H1 (cell line): Measurements from ENCODE around the gene SNORC. TPM values are rescaled to one million over a fixed set of nuclear protein-coding genes. Genes with fewer than 3 reads are reported as not detected.

Source experiments
- CTCF ChIA-PET: fragments of 300-600 bp; sonication (Branson Sonifier 250); formaldehyde crosslinking; loops from one replicate; lab custom pipeline; 2021; ENCODE audit not compliant: partially characterized antibody; lab: Charles Lee
- POLR2A ChIA-PET: fragments of 300-600 bp; sonication (Branson Sonifier 250); formaldehyde crosslinking; loops from one replicate; lab custom pipeline; 2021; ENCODE audit warnings: inconsistent platforms; ENCODE audit not compliant: partially characterized antibody; lab: Charles Lee
- DNase-seq, 2 experiments: peaks; one replicate each; pipeline versions ENCODE4 v3.0.0 to v3.0.0-alpha.2; 2010 to 2022; ENCODE audit warnings: low spot score in 2 of 2, low read depth in 1 of 2, mixed read lengths in 1 of 2
- FAIRE-seq: peaks from 2 replicates; lab custom pipeline; 2011; peaks lifted over from hg19 to GRCh38; lab: Jason Lieb, UNC
- H2AFZ ChIP-seq: 2 replicates; pipeline ENCODE4 v1.8.1; 2012; ENCODE audit warnings: low read length, inconsistent platforms
- H2AK5ac ChIP-seq: 2 replicates; pipeline ENCODE4 v1.6.1; 2013; ENCODE audit warnings: low read depth, low read length
- H2BK120ac ChIP-seq: replicated peaks from 2 replicates; pipeline ENCODE3; 2013; ENCODE audit warnings: low read depth, low read length, inconsistent platforms
- H2BK12ac ChIP-seq: 2 replicates; pipeline ENCODE4 v1.6.1; 2013; ENCODE audit warnings: low read depth, low read length
- H2BK15ac ChIP-seq: 2 replicates; pipeline ENCODE4 v1.6.1; 2013; ENCODE audit warnings: low read length
- H2BK20ac ChIP-seq: 2 replicates; pipeline ENCODE4 v1.6.1; 2013; ENCODE audit warnings: low read length
- H2BK5ac ChIP-seq: 2 replicates; pipeline ENCODE4 v1.6.1; 2013; ENCODE audit warnings: low read depth, low read length
- H3K14ac ChIP-seq: 2 replicates; pipeline ENCODE4 v1.6.1; 2013; ENCODE audit warnings: inconsistent platforms; ENCODE audit not compliant: insufficient read length
- H3K18ac ChIP-seq: 2 replicates; pipeline ENCODE4 v1.6.1; 2013; ENCODE audit warnings: low read length; ENCODE audit errors: extremely low read depth
- H3K23ac ChIP-seq: 2 replicates; pipeline ENCODE4 v1.6.1; 2013; ENCODE audit warnings: inconsistent platforms; ENCODE audit not compliant: insufficient read length
- H3K23me2 ChIP-seq: 2 replicates; pipeline ENCODE4 v1.6.1; 2013; ENCODE audit warnings: low read depth, low read length
- H3K27ac ChIP-seq: 2 replicates; pipeline ENCODE4 v1.6.1; 2011; ENCODE audit warnings: low read depth, low read length, inconsistent platforms
- H3K27me3 ChIP-seq, 4 experiments: replicated peaks in 1 of 4; 1 replicate in 1 of 4; 2 replicates in 3 of 4; pipeline versions ENCODE4 v1.6.1 to v1.8.1; 2011 to 2013; ENCODE audit warnings: low read length in 3 of 4, mild to moderate bottlenecking in 3 of 4, inconsistent platforms in 2 of 4, mixed read lengths in 2 of 4, moderate library complexity in 1 of 4; ENCODE audit not compliant: control insufficient read depth in 3 of 4, insufficient read depth in 3 of 4; ENCODE audit errors: extremely low read depth in 1 of 4
- H3K36me3 ChIP-seq, 4 experiments: 2 replicates each; pipeline versions ENCODE4 v1.6.1 to v1.8.1; 2011 to 2013; ENCODE audit warnings: mild to moderate bottlenecking in 4 of 4, low read length in 3 of 4, moderate library complexity in 2 of 4, control low read depth in 1 of 4, inconsistent platforms in 1 of 4; ENCODE audit not compliant: insufficient read depth in 4 of 4, control insufficient read depth in 2 of 4
- H3K4ac ChIP-seq: replicated peaks from 2 replicates; pipeline ENCODE3; 2013; ENCODE audit warnings: low read length, low read depth, mixed read lengths, inconsistent platforms; ENCODE audit not compliant: insufficient read length
- H3K4me1 ChIP-seq, 4 experiments: replicated peaks in 1 of 4; 1 replicate in 1 of 4; 2 replicates in 3 of 4; pipeline versions ENCODE4 v1.6.1 to v1.8.1; 2011 to 2013; ENCODE audit warnings: low read length in 3 of 4, inconsistent platforms in 2 of 4, mixed read lengths in 1 of 4; ENCODE audit not compliant: insufficient read depth in 4 of 4, control insufficient read depth in 3 of 4
- H3K4me2 ChIP-seq, 2 experiments: 2 replicates each; pipeline versions ENCODE4 v1.6.1 to v1.8.1; 2011 to 2013; ENCODE audit warnings: low read depth in 2 of 2, low read length in 2 of 2, control low read depth in 1 of 2, inconsistent platforms in 1 of 2, mild to moderate bottlenecking in 1 of 2; ENCODE audit not compliant: insufficient read depth in 1 of 2
- H3K4me3 ChIP-seq, 4 experiments: fragments of 200-600, 300-600 bp in 1 of 4; sonication (generic), shearing (Covaris generic), sonication (Bioruptor Twin) in 1 of 4; 2 replicates each; pipeline versions ENCODE4 v1.5.1 to v1.8.1; 2011 to 2016; ENCODE audit warnings: low read length in 4 of 4, low read depth in 3 of 4, control low read depth in 2 of 4, inconsistent platforms in 2 of 4, mild to moderate bottlenecking in 2 of 4, mixed read lengths in 1 of 4, moderate library complexity in 1 of 4; ENCODE audit not compliant: insufficient read depth in 2 of 4; ENCODE audit errors: extremely low read depth in 1 of 4
- H3K56ac ChIP-seq: replicated peaks from 2 replicates; pipeline ENCODE3; 2013; ENCODE audit warnings: low read depth, mild to moderate bottlenecking, mixed read lengths, low read length, inconsistent platforms; ENCODE audit not compliant: insufficient read length
- H3K79me1 ChIP-seq: 2 replicates; pipeline ENCODE4 v1.6.1; 2013; ENCODE audit warnings: low read depth, low read length, control low read depth
- H3K79me2 ChIP-seq, 2 experiments: 2 replicates each; pipeline versions ENCODE4 v1.6.1 to v1.8.1; 2012 to 2013; ENCODE audit warnings: low read length in 2 of 2, mild to moderate bottlenecking in 2 of 2, inconsistent platforms in 1 of 2; ENCODE audit not compliant: insufficient read depth in 2 of 2, control insufficient read depth in 1 of 2
- H3K9ac ChIP-seq, 4 experiments: replicated peaks in 1 of 4; 1 replicate in 1 of 4; 2 replicates in 3 of 4; pipeline versions ENCODE4 v1.6.1 to v1.8.1; 2011 to 2013; ENCODE audit warnings: low read depth in 3 of 4, low read length in 3 of 4, control low read depth in 2 of 4, mild to moderate bottlenecking in 2 of 4, moderate library complexity in 2 of 4, inconsistent platforms in 1 of 4; ENCODE audit errors: extremely low read depth in 1 of 4
- H3K9me3 ChIP-seq, 2 experiments: 2 replicates each; pipeline versions ENCODE4 v1.6.1 to v1.8.1; 2012 to 2013; ENCODE audit warnings: mild to moderate bottlenecking in 2 of 2, moderate library complexity in 2 of 2, control low read depth in 1 of 2, inconsistent platforms in 1 of 2, low read depth in 1 of 2, low read length in 1 of 2, mixed read lengths in 1 of 2; ENCODE audit not compliant: insufficient read depth in 2 of 2
- H4K20me1 ChIP-seq, 2 experiments: replicated peaks in 1 of 2; 2 replicates each; pipeline versions ENCODE3 to v1.8.1; 2011 to 2013; ENCODE audit warnings: inconsistent platforms in 2 of 2, low read length in 2 of 2, mild to moderate bottlenecking in 1 of 2; ENCODE audit not compliant: insufficient read depth in 2 of 2, control insufficient read depth in 1 of 2
- H4K5ac ChIP-seq: 2 replicates; pipeline ENCODE4 v1.6.1; 2013; ENCODE audit warnings: low read length, low read depth, mixed read lengths, inconsistent platforms; ENCODE audit not compliant: insufficient read length
- H4K8ac ChIP-seq: 2 replicates; pipeline ENCODE4 v1.8.0; 2013; ENCODE audit warnings: mild to moderate bottlenecking, moderate library complexity, low read length, inconsistent platforms; ENCODE audit not compliant: insufficient read depth; ENCODE audit errors: extremely low read depth
- H4K91ac ChIP-seq: replicated peaks from 2 replicates; pipeline ENCODE3; 2013; ENCODE audit warnings: low read length, mixed read lengths, inconsistent platforms; ENCODE audit not compliant: insufficient read length
- TAF7 ChIP-seq: optimal IDR thresholded peaks from 2 replicates; pipeline ENCODE3; 2011; ENCODE audit warnings: low read depth, mild to moderate bottlenecking, inconsistent platforms, low read length, moderate library complexity, borderline replicate concordance
- WGBS, 2 experiments: shearing (Covaris generic) in 1 of 2; methylation state at CpG; one replicate each; pipeline versions ENCODE4 v1.1.6 to v1.1.7; 2013 to 2015; ENCODE audit warnings: low lambda C conversion rate in 2 of 2, mixed read lengths in 2 of 2, inconsistent platforms in 1 of 2, low coverage in 1 of 2, missing lambda C conversion rate in 1 of 2; ENCODE audit not compliant: insufficient replicate concordance in 2 of 2, insufficient coverage in 1 of 2, insufficient read length in 1 of 2; ENCODE audit errors: extremely low coverage in 1 of 2, missing lambda C conversion rate in 1 of 2; 5-methylcytosine and 5-hydroxymethylcytosine counted together
- polyA plus RNA-seq, 7 experiments: library from polyadenylated mRNA; depleted of rRNA in 3 of 7; stranded (reverse) in 5 of 7; unstranded in 2 of 7; fragments of >200 nt in 5 of 7; fragments of 200-250 nt in 2 of 7; gene quantifications; 1 replicate in 5 of 7; 2 replicates in 1 of 7; 4 replicates in 1 of 7; pipeline versions ENCODE4 v1.2.1 to v1.2.3, GENCODE V29; 2011 to 2013; ENCODE audit warnings: missing spikeins in 2 of 7, mixed read lengths in 2 of 7
- total RNA-seq: library from RNA; stranded (reverse); fragmentation: NEBNext Ultra II Directional; extraction: Animal tissue kit (Norgen Biotek cat#: 25700); gene quantifications from 2 replicates; pipeline ENCODE4 v1.2.1, GENCODE V29; 2021

The SNORC gene
- total and polyA plus RNA-seq, 2 of the 8 experiments (the other 6 are each of a cell fraction or from before 2014, with no cell fraction given) = 1.6 to 1.8 TPM

DNA sequence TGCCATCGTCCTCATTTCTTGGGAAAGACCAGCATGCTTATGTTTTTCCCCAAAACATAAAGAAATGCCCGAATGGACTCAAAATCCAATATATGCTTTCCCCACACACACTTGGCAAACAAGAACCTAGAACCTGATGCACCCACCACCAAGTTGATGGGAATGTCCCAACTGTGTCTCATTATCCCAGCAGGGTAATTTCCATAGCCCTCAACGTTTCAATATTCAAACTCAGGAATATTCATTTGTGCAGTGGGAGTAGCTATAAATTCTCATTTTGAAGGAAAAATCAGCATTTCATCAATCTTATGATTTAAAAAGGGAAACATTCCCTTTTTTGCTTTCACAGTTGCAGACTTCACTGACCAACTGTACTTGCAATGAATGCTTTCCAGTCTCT lies 50.7 kb downstream of the SNORC start:
- H3K79me2 ChIP-seq = no peaks in the 10 kb centered on the region
- no peak overlapping the region for H3K4me3 ChIP-seq
- DNase-seq (no peak), FAIRE-seq (no peak)
- H3K23ac ChIP-seq = no peak overlapping the region
- POLR2A ChIA-PET = no interaction called here
- no peak overlapping the region for H2AFZ ChIP-seq
- H3K4ac ChIP-seq = no peak overlapping the region
- H2BK15ac ChIP-seq = no peak overlapping the region
- peaks cover 0 to 9% (median 1%) of the 10 kb centered on the region in 4 experiments; a peak in 2 of 7 replicates for H3K4me1 ChIP-seq
- no peak overlapping the region for H4K91ac ChIP-seq
- H3K9ac ChIP-seq = no peak overlapping the region
- 81% methylated on average over 3 of the region's 3 CpGs; no CpG with 5 or more reads in 1 of the 2 experiments for WGBS, 2 experiments
- H3K23me2 ChIP-seq = 0 out of 2 replicates have a peak, but pooled peaks cover 2% of the 10 kb centered on the region
- no peaks in the 10 kb centered on the region for H3K79me1 ChIP-seq
- no peaks in the 10 kb centered on the region for H3K36me3 ChIP-seq
- H2BK20ac ChIP-seq = no peak overlapping the region
- no peak for TF ChIP-seq TAF7
- no peak overlapping the region for H2BK5ac ChIP-seq
- CTCF ChIA-PET = interaction anchor here (1.1 to 1.2 kb wide), 2 partner anchors 25 to 27 kb away, joined by 3 to 4 read pairs; no protein-coding TSS in a partner anchor
- H3K27ac ChIP-seq = no peak overlapping the region
- H4K5ac ChIP-seq = no peak overlapping the region
- H3K9me3 ChIP-seq = no peaks in the 10 kb centered on the region
- no peak overlapping the region for H2AK5ac ChIP-seq
- H3K56ac ChIP-seq = no peak overlapping the region
- H2BK120ac ChIP-seq = no peak overlapping the region
- H4K20me1 ChIP-seq = no peaks in the 10 kb centered on the region
- H3K14ac ChIP-seq = no peak overlapping the region
- no peak overlapping the region for H4K8ac ChIP-seq
- H2BK12ac ChIP-seq = no peak overlapping the region
- peaks cover 2 to 9% (median 9%) of the 10 kb centered on the region in 4 experiments for H3K27me3 ChIP-seq
- no peak overlapping the region; the same call in 1 of the 2 replicates for H3K18ac ChIP-seq
- no peak overlapping the region for H3K4me2 ChIP-seq
